Spinal cord (tissue), 10 donors: ENCODE data around the gene GNPTAB. TPM values are rescaled to one million over a fixed set of nuclear protein-coding genes. Genes with fewer than 3 reads are reported as not detected.

Experiments
- DNase-seq, 6 donors: peaks; one replicate each; pipeline versions ENCODE4 v3.0.0 to v3.0.0-alpha.2; 2013 to 2015; ENCODE audit warnings: low spot score in 6 of 6, low read depth in 4 of 6
- H3K27ac ChIP-seq: one replicate; pipeline ENCODE4 v1.5.1; 2013; ENCODE audit warnings: low read depth, low read length, control low read depth
- H3K27me3 ChIP-seq: one replicate; pipeline ENCODE4 v1.6.1; 2013; ENCODE audit warnings: low read length; ENCODE audit not compliant: control insufficient read depth, insufficient read depth
- H3K36me3 ChIP-seq: one replicate; pipeline ENCODE4 v1.6.1; 2013; ENCODE audit warnings: low read length; ENCODE audit not compliant: control insufficient read depth, insufficient read depth
- H3K4me1 ChIP-seq: one replicate; pipeline ENCODE4 v1.6.1; 2013; ENCODE audit warnings: low read length; ENCODE audit not compliant: control insufficient read depth, insufficient read depth
- H3K4me3 ChIP-seq: one replicate; pipeline ENCODE4 v1.5.1; 2013; ENCODE audit warnings: low read depth, low read length, control low read depth
- H3K9me3 ChIP-seq: one replicate; pipeline ENCODE4 v1.6.1; 2013; ENCODE audit warnings: low read length; ENCODE audit not compliant: control insufficient read depth, insufficient read depth
- WGBS: methylation state at CpG from one replicate; pipeline ENCODE4 v1.1.5; 2013; ENCODE audit warnings: missing lambda C conversion rate; ENCODE audit not compliant: insufficient coverage; 5-methylcytosine and 5-hydroxymethylcytosine counted together
- polyA plus RNA-seq, 2 donors: library from polyadenylated mRNA; unstranded; fragments of 120-200 nt; gene quantifications; one replicate each; pipeline ENCODE4 v1.2.1, GENCODE V29; 2013; ENCODE audit not compliant: insufficient read length in 2 of 2
- total RNA-seq, 2 donors: library from RNA; depleted of rRNA in 1 of 2; stranded (reverse); fragments of 120-200 nt in 1 of 2; fragments of >200 nt in 1 of 2; gene quantifications; one replicate each; pipeline versions ENCODE4 v1.2.3 to v1.2.4, GENCODE V29; 2013 to 2014
- donor health status: healthy.

Gene GNPTAB
- total and polyA plus RNA-seq, 4 donors = 33.3 to 63.4 (median 59.5) TPM

DNA sequence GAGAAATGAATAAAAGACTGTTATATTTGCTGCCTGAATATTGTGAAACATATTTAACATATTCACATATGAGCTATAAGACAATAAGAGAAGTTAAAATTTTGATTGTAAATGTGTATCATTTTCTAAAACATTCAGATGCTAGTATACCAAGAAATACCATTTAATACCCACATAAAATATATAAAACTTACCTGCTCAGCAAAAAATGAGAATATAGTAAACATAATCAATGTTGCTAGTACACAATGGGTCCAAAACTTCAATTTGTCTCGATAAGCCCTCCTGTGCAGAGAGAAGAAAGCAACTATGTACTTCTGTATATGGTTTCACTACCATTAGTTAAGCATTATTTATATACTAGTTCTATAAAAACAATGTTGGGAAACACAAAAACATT, 81.9 kb downstream of the GNPTAB start:
- H3K9me3 ChIP-seq = no peaks in the 10 kb centered on the region
- H3K4me1 ChIP-seq = no peaks in the 10 kb centered on the region
- no CpG with 5 or more reads among the region's 1 CpG for WGBS
- H3K27ac ChIP-seq = no peak overlapping the region
- H3K27me3 ChIP-seq = no peaks in the 10 kb centered on the region
- DNase-seq = no peak
- peaks cover 27% of the 10 kb centered on the region for H3K36me3 ChIP-seq
- no peak overlapping the region for H3K4me3 ChIP-seq

DNA sequence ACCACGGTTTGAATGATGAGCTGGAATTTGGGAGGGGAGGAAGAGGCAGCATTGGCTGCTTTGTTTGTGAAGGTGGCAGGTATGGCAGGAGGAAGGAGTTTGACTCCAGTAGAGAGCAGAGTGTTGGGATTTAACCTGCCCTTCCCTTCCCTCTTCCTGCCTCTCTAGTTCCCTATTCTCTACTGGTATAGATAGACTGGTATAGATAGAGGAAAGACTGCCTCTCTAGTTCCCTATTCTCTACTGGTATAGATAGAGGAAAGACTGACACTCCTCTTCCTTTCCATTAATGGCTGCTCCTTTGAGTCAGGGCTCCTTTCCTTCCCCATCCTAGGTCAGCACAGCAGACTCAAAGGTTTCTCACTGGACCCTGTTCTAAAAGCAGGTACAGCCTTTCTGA, 83.1 kb downstream of the GNPTAB start:
- no peaks in the 10 kb centered on the region for H3K27me3 ChIP-seq
- H3K4me1 ChIP-seq = no peaks in the 10 kb centered on the region
- DNase-seq = no peak
- no peaks in the 10 kb centered on the region for H3K9me3 ChIP-seq
- H3K27ac ChIP-seq = no peak overlapping the region
- H3K4me3 ChIP-seq = no peak overlapping the region
- no CpG with 5 or more reads among the region's 1 CpG for WGBS
- H3K36me3 ChIP-seq = peaks cover 29% of the 10 kb centered on the region

DNA sequence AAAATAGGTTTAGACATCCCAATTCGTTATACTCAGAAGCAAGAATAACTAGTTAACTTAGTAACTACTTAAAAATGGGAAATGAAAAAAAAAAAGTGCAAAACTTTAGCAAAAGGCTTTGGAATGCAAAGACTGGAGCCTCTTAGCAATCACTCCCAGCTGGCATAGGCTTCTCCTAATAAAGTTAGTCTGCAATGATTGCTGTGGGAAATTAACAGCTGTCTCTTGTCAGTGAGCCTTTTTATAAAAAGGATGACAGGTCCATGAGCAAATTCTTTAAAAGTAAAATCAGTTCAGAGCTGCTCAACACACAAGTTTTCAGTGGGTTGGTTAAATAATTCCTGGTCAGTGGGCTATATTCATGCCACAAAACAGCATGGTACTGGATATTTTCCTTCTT, 84.1 kb downstream of the GNPTAB start:
- Histone ChIP-seq H3K9me3 (no peaks in the 10 kb centered on the region), H3K27ac (no peak overlapping the region), H3K36me3 (peaks cover 28% of the 10 kb centered on the region), H3K27me3 (no peaks in the 10 kb centered on the region), H3K4me3 (no peak overlapping the region), H3K4me1 (no peaks in the 10 kb centered on the region)
- DNase-seq = no peak
- WGBS = no CpG with 5 or more reads among the region's 1 CpG

- no peak overlapping the region for H3K4me3 ChIP-seq
- DNase-seq = no peak
- WGBS = no CpG with 5 or more reads among the region's 1 CpG
- no peaks in the 10 kb centered on the region for H3K4me1 ChIP-seq
- no peak overlapping the region for H3K27ac ChIP-seq
- peaks cover 26% of the 10 kb centered on the region for H3K36me3 ChIP-seq
- H3K9me3 ChIP-seq = no peaks in the 10 kb centered on the region
- no peaks in the 10 kb centered on the region for H3K27me3 ChIP-seq
These were observed 84.6 kb downstream of the GNPTAB start for GRCh38 chr12:101746196-101746595.

DNA sequence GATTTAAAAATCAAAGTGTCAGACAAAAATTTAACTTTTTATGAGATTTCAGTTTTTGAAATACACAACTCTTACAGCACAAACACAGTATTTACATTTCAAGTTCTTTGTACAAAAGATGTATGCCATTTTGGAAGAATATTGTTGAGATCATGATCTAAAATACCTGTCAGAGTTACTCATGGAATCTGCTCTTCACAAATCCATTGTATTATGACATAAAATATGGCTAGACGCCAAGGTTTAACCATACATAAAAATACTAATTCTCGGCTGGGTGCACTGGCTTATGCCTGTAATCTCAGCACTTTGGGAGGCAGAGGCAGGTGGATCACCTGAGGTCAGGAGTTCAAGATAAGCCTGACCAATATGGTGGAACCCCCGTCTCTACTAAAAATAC, 85.3 kb downstream of the GNPTAB start:
- H3K27ac ChIP-seq = no peak overlapping the region
- peaks cover 27% of the 10 kb centered on the region for H3K36me3 ChIP-seq
- no peak for DNase-seq
- H3K9me3 ChIP-seq = no peaks in the 10 kb centered on the region
- H3K4me1 ChIP-seq = no peaks in the 10 kb centered on the region
- WGBS = no CpG with 5 or more reads among the region's 3 CpGs
- H3K27me3 ChIP-seq = no peaks in the 10 kb centered on the region
- no peak overlapping the region for H3K4me3 ChIP-seq

GRCh38 chr12:101743724-101744472, 86.9 kb downstream of the GNPTAB start:
- H3K4me1 ChIP-seq = no peaks in the 10 kb centered on the region
- H3K9me3 ChIP-seq = no peaks in the 10 kb centered on the region
- H3K27me3 ChIP-seq = no peaks in the 10 kb centered on the region
- no peak overlapping the region for H3K4me3 ChIP-seq
- no peak overlapping the region for H3K27ac ChIP-seq
- H3K36me3 ChIP-seq = peaks cover 34% of the 10 kb centered on the region
- no peak for DNase-seq
- 92% methylated on average over 5 of the region's 10 CpGs for WGBS

GRCh38 chr12:101743242-101743641, 87.5 kb downstream of the GNPTAB start:
- no peaks in the 10 kb centered on the region for H3K4me1 ChIP-seq
- H3K27ac ChIP-seq = no peak overlapping the region
- peak in 1 of 6 donors; percentile 20 for DNase-seq
- WGBS = no CpG with 5 or more reads among the region's 1 CpG
- H3K36me3 ChIP-seq = peaks cover 38% of the 10 kb centered on the region
- no peaks in the 10 kb centered on the region for H3K27me3 ChIP-seq
- H3K4me3 ChIP-seq = no peak overlapping the region
- no peaks in the 10 kb centered on the region for H3K9me3 ChIP-seq

DNA sequence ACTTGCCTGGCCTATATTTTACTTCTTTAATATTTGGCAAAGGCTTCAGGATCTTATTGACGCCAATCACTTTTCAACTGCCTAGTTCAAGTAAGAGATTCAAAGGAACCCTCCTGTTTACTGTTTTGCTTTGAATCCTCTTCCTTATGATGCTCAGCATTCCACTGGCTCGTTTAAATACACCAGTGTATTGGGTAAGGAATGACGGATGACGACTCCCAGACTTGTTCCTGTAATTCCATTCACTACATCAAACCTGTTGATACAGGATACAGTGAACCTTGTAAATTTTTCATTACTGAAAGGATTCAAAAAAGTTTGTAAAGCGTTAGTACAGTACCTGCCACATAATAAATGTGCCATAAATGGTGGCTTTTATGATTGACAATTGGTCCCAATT, 89.8 kb downstream of the GNPTAB start:
- no peak overlapping the region for H3K4me3 ChIP-seq
- no peak overlapping the region for H3K27ac ChIP-seq
- H3K9me3 ChIP-seq = no peaks in the 10 kb centered on the region
- H3K36me3 ChIP-seq = peaks cover 37% of the 10 kb centered on the region
- H3K27me3 ChIP-seq = no peaks in the 10 kb centered on the region
- H3K4me1 ChIP-seq = no peaks in the 10 kb centered on the region
- no CpG with 5 or more reads among the region's 5 CpGs for WGBS
- DNase-seq = no peak

GRCh38 chr12:101740566-101740965, 90.2 kb downstream of the GNPTAB start:
- Histone ChIP-seq H3K36me3 (peaks cover 34% of the 10 kb centered on the region), H3K27ac (no peak overlapping the region), H3K9me3 (no peaks in the 10 kb centered on the region), H3K27me3 (no peaks in the 10 kb centered on the region), H3K4me1 (no peaks in the 10 kb centered on the region), H3K4me3 (no peak overlapping the region)
- no peak for DNase-seq
- WGBS = 87% methylated on average over 4 of the region's 5 CpGs

GRCh38 chr12:101738920-101739665, 91.7 kb downstream of the GNPTAB start, which contains the start of gene SYCP3:
SYCP3 (minus strand) TSS chr12:101739462; CDS start chr12:101737935, 1,527 bp downstream.
- H3K36me3 ChIP-seq = peaks cover 32% of the 10 kb centered on the region
- H3K27ac ChIP-seq = no peak within 1 kb of the TSS
- H3K4me1 ChIP-seq = no peaks in the 10 kb centered on the region
- H3K9me3 ChIP-seq = no peaks in the 10 kb centered on the region
- no peak within 1 kb of the TSS for H3K4me3 ChIP-seq
- WGBS = 98% methylated on average over 51 of the region's 57 CpGs
- DNase-seq = no peak
- no peaks in the 10 kb centered on the region for H3K27me3 ChIP-seq
